ENCODE data around the gene UNC5A. TPM values are rescaled to one million over a fixed set of nuclear protein-coding genes. Genes with fewer than 3 reads are reported as not detected.

Gene UNC5A
- total RNA-seq, 1 experiment from 2014 or later: 0.13 TPM

DNA sequence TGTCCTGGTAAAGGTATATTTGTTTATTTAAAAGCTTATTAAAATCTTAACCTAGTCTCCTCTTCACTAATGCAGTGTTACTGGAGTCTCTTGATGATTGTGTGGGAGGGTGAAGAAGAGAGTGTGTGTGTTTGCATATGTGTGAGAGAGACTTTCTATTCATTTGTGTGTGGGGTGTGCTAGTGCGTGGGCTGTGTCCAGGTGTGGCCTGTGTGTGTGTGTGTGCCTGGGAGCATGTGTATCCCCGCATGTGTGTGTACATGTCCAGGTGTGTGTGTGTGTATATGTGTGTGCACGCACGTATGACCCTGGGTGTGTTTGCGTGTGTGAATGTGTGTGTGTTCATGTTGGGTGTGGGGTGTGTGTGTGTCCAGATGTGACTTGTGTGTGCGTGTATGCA lies 10.3 kb upstream of the UNC5A start:
- in situ Hi-C loops (cut with HindIII; ENCODE audit: low pct_unique_long_range_greater_than_20kb, low sequenced_read_pairs): no loop called here

DNA sequence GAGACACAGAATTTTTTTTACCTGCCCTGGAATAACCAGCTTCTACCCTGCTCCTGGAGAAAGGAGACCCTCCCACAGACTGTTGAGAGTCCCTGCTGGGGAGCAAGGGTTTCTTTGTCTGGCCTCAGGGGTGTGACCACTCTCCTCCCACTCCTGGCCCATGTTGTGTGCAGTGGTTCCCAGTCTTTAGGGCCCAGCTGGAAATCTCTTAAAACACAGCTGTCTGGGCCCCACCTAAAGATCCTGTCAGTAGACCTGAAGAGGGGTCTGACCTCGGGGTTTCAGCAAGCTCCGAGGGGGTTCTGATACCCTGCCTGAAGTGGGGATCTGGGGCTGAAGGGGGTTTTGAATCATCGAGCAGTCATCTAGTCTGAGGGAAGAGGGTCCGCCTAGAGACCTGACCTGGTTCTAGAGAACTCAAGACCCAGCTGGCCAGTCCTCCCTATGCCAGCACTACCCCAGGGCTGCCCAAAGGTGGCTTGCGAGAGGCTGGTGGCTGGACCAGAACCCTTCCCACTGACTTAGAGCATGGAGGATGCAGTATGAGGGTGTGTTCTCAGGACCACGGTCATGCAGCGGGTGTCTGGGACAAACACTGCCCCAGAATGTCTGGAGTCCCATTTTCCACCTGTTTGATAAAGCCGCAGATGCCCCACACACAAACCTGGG lies 8.1 kb upstream of the UNC5A start:
- ChIA-PET POLR2A (interaction anchor here (0.9 kb wide), 1 partner anchor 9 kb away, joined by 3 read pairs; no protein-coding TSS in a partner anchor), CTCF (interaction anchor here (0.6 kb wide), 1 partner anchor 971 kb away, joined by 3 read pairs; no protein-coding TSS in a partner anchor)
- no TSS peak for BruUV-seq (replicated peaks)
- no peak overlapping the region for H3K4me3 ChIP-seq (ENCODE audit: low read depth in 2 of 2, low read length in 2 of 2)
- no peak overlapping the region for H3K27ac ChIP-seq (ENCODE audit: low read length)
- H3K4me1 ChIP-seq (ENCODE audit: control insufficient read depth, insufficient read depth, low read length): no peaks in the 10 kb centered on the region
- ATAC-seq (peak; percentile 29; the same call in 1 of the 2 replicates), DNase-seq (ENCODE audit: low read depth, low spot score) (no peak)
- TF ChIP-seq TCF7L2 (IDR thresholded peaks at IDR 0.05; ENCODE audit: low read depth, low read length): no peak
- TF ChIP-seq, protein P1, sequence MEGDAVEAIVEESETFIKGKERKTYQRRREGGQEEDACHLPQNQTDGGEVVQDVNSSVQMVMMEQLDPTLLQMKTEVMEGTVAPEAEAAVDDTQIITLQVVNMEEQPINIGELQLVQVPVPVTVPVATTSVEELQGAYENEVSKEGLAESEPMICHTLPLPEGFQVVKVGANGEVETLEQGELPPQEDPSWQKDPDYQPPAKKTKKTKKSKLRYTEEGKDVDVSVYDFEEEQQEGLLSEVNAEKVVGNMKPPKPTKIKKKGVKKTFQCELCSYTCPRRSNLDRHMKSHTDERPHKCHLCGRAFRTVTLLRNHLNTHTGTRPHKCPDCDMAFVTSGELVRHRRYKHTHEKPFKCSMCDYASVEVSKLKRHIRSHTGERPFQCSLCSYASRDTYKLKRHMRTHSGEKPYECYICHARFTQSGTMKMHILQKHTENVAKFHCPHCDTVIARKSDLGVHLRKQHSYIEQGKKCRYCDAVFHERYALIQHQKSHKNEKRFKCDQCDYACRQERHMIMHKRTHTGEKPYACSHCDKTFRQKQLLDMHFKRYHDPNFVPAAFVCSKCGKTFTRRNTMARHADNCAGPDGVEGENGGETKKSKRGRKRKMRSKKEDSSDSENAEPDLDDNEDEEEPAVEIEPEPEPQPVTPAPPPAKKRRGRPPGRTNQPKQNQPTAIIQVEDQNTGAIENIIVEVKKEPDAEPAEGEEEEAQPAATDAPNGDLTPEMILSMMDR (IDR thresholded peaks at IDR 0.05): no peak
- no peak for TF ChIP-seq POLR2AphosphoS5 (IDR thresholded peaks at IDR 0.05; ENCODE audit: low read depth, low read length)
- no peak for TF ChIP-seq SIN3A (IDR thresholded peaks at IDR 0.05; ENCODE audit: borderline replicate concordance, insufficient read depth, low read depth, low read length)
- H3K9me3 ChIP-seq (ENCODE audit: control insufficient read depth, insufficient read depth, low read depth, low read length): no peaks in the 10 kb centered on the region
- H3K27me3 ChIP-seq (ENCODE audit: control insufficient read depth, insufficient read depth, low read length): peaks cover 5% of the 10 kb centered on the region; the same call in 1 of the 2 replicates
- in situ Hi-C loops (cut with HindIII; ENCODE audit: low pct_unique_long_range_greater_than_20kb, low sequenced_read_pairs): no loop called here
- no peaks in the 10 kb centered on the region for H3K36me3 ChIP-seq (ENCODE audit: control insufficient read depth, insufficient read depth, low read length)
- intact Hi-C loops (cut with micrococcal nuclease; ENCODE audit: unreplicated experiment): no loop called here

More for the DNA sequence above, 10.3 kb upstream of the UNC5A start:
- intact Hi-C loops (cut with micrococcal nuclease; ENCODE audit: unreplicated experiment): no loop called here
- ChIA-PET CTCF (no interaction called here), POLR2A (no interaction called here)
- Histone ChIP-seq H3K27ac (ENCODE audit: low read length) (no peak overlapping the region), H3K4me3 (ENCODE audit: low read depth in 2 of 2, low read length in 2 of 2) (no peak overlapping the region), H3K4me1 (ENCODE audit: control insufficient read depth, insufficient read depth, low read length) (no peaks in the 10 kb centered on the region), H3K36me3 (ENCODE audit: control insufficient read depth, insufficient read depth, low read length) (no peaks in the 10 kb centered on the region), H3K27me3 (ENCODE audit: control insufficient read depth, insufficient read depth, low read length) (peaks cover 3% of the 10 kb centered on the region; the same call in 1 of the 2 replicates), H3K9me3 (ENCODE audit: control insufficient read depth, insufficient read depth, low read depth, low read length) (no peaks in the 10 kb centered on the region)
- no peak for TF ChIP-seq POLR2AphosphoS5 (IDR thresholded peaks at IDR 0.05; ENCODE audit: low read depth, low read length)
- TF ChIP-seq, protein P2, sequence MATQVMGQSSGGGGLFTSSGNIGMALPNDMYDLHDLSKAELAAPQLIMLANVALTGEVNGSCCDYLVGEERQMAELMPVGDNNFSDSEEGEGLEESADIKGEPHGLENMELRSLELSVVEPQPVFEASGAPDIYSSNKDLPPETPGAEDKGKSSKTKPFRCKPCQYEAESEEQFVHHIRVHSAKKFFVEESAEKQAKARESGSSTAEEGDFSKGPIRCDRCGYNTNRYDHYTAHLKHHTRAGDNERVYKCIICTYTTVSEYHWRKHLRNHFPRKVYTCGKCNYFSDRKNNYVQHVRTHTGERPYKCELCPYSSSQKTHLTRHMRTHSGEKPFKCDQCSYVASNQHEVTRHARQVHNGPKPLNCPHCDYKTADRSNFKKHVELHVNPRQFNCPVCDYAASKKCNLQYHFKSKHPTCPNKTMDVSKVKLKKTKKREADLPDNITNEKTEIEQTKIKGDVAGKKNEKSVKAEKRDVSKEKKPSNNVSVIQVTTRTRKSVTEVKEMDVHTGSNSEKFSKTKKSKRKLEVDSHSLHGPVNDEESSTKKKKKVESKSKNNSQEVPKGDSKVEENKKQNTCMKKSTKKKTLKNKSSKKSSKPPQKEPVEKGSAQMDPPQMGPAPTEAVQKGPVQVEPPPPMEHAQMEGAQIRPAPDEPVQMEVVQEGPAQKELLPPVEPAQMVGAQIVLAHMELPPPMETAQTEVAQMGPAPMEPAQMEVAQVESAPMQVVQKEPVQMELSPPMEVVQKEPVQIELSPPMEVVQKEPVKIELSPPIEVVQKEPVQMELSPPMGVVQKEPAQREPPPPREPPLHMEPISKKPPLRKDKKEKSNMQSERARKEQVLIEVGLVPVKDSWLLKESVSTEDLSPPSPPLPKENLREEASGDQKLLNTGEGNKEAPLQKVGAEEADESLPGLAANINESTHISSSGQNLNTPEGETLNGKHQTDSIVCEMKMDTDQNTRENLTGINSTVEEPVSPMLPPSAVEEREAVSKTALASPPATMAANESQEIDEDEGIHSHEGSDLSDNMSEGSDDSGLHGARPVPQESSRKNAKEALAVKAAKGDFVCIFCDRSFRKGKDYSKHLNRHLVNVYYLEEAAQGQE (IDR thresholded peaks at IDR 0.05; ENCODE audit: insufficient read depth in 1 of 2, low read depth in 2 of 2, low read length in 1 of 2): no peak
- TF ChIP-seq TCF7L2 (IDR thresholded peaks at IDR 0.05; ENCODE audit: low read depth, low read length): no peak
- TF ChIP-seq, protein P1 (IDR thresholded peaks at IDR 0.05): no peak
- no peak for TF ChIP-seq SIN3A (IDR thresholded peaks at IDR 0.05; ENCODE audit: borderline replicate concordance, insufficient read depth, low read depth, low read length)
- no TSS peak for BruUV-seq (replicated peaks)
- ATAC-seq (no peak), DNase-seq (ENCODE audit: low read depth, low spot score) (no peak)
